Activated T-helper 1 cell treated with anti-CD3 and anti-CD28 coated beads, Interleukin-12 subunit alpha, Interleukin-12 subunit beta, Interleukin-2, Interleukin-4 antibody, amounts not matched to agents 30 ng/mL and 10 ng/mL and 1 ng/mL, durations not matched to agents 14 hours and 24 hours and 36 hours (primary cell): Measurements from ENCODE around the gene ASTN2. TPM values are rescaled to one million over a fixed set of nuclear protein-coding genes. Genes with fewer than 3 reads are reported as not detected.

Experiments used
- DNase-seq: peaks from one replicate; pipeline ENCODE4 v3.0.0; 2021; ENCODE audit warnings: low spot score
- H3K27ac Mint-ChIP-seq: one replicate; pipeline ENCODE4 v1.8.0; 2021; ENCODE audit warnings: mild to moderate bottlenecking, mixed read lengths
- H3K27me3 Mint-ChIP-seq: one replicate; pipeline ENCODE4 v1.8.0; 2022; ENCODE audit warnings: mild to moderate bottlenecking, moderate library complexity, mixed read lengths; ENCODE audit not compliant: insufficient read depth
- H3K36me3 Mint-ChIP-seq: one replicate; pipeline ENCODE4 v1.8.0; 2021; ENCODE audit warnings: low read depth, mixed read lengths
- H3K4me1 Mint-ChIP-seq: one replicate; pipeline ENCODE4 v1.8.0; 2021; ENCODE audit warnings: low read depth, mixed read lengths
- H3K4me3 Mint-ChIP-seq: one replicate; pipeline ENCODE4 v1.8.0; 2021; ENCODE audit warnings: mild to moderate bottlenecking, moderate library complexity, mixed read lengths
- H3K9me3 Mint-ChIP-seq: one replicate; pipeline ENCODE4 v1.8.0; 2021; ENCODE audit warnings: mixed read lengths
- intact Hi-C: fragments of 100-400 bp; cut with micrococcal nuclease; formaldehyde crosslinking; loops from one replicate; pipeline ENCODE4 v1.15.1; 2024
- total RNA-seq: library from RNA; stranded (reverse); gene quantifications from 2 replicates; pipeline ENCODE4 v1.2.3, GENCODE V29; 2022

ASTN2 gene
- total RNA-seq, 1 donor from 2014 or later, result 3.3 TPM

DNA sequence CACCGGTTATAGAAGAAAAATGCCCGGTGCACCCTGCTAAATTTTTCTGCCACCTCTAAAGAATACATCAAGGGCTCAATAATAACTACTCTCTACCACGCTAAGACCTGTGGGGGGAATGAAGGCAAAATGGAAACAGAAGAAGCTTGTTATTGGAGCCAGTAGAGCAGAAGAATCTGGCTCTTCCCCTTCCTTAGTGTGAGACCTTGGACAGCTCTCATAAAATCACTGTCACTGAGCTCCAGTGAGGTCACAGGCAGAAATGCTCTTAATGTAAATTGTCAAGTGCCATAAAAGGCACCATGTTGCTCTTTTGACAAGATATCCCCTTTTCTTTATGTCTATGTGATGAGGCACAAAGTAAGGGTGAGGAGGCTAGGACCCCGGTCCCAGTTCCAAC lies 74.4 kb downstream of the ASTN2 start:
- Mint-ChIP-seq H3K27ac (no peak overlapping the region), H3K36me3 (no peaks in the 10 kb centered on the region), H3K9me3 (no peaks in the 10 kb centered on the region), H3K27me3 (no peaks in the 10 kb centered on the region), H3K4me3 (no peak overlapping the region), H3K4me1 (no peaks in the 10 kb centered on the region)
- no peak for DNase-seq
- intact Hi-C loops, result no loop called here

DNA sequence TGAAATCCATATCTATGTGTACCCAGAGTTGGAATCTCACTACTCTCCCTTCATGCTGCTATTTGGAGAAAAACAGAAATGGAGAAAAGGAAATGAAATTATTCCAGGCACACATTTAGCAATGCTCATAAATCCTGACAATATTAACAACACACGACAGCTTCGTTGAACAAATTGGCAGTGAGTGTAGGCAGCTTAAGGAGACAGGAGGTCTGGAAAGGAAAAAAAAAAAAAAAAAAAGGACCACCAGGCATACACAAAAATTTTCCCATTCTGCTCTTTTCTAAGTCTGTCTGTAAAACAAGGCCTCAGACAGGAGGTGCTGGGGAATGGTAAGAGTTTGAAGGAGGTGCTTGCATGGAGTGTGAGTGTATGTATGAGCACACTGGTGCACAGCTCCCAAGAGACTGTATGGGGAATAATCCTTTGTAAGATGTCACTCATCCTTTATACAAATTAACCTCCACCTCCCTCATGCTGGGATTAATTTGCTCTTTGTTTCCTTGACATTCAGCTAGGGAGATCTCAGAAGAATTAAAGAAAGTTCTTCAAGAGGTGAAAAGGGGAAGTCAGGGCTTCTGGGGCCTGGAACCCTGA lies 78.9 kb downstream of the ASTN2 start:
- Mint-ChIP-seq H3K27me3 (no peaks in the 10 kb centered on the region), H3K4me1 (no peaks in the 10 kb centered on the region), H3K36me3 (no peaks in the 10 kb centered on the region), H3K4me3 (no peak overlapping the region), H3K9me3 (no peaks in the 10 kb centered on the region), H3K27ac (no peak overlapping the region)
- intact Hi-C loops, result no loop called here
- DNase-seq, result no peak

DNA sequence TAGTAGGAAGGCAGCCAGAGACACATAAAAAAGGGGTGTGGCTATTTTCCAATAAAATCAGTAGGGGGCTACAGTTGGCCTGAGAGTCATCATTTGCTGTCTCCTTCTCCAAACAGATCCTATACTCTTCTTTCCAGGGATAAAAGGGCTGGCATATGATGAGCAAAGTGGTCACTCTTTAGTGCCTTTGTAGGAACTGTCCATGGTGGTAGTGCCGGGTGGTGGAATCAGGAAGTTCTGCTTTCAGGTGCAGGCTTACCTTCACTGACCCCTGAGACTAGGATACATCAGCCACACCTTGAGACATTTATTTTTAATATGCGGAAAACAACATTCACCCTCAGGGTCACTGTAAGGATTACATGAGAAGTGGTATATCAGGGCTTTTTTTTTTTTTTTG lies 80.8 kb downstream of the ASTN2 start:
- intact Hi-C loops, result no loop called here
- Mint-ChIP-seq H3K9me3 (no peaks in the 10 kb centered on the region), H3K36me3 (no peaks in the 10 kb centered on the region), H3K4me1 (no peaks in the 10 kb centered on the region), H3K4me3 (no peak overlapping the region), H3K27ac (no peak overlapping the region), H3K27me3 (no peaks in the 10 kb centered on the region)
- no peak for DNase-seq

- Mint-ChIP-seq H3K36me3 (no peaks in the 10 kb centered on the region), H3K4me1 (no peaks in the 10 kb centered on the region), H3K27me3 (no peaks in the 10 kb centered on the region), H3K4me3 (no peak overlapping the region), H3K9me3 (no peaks in the 10 kb centered on the region), H3K27ac (no peak overlapping the region)
- intact Hi-C loops, result no loop called here
- DNase-seq, result no peak
Observed at GRCh38 chr9:117325831-117326230, 89.0 kb downstream of the ASTN2 start.

GRCh38 chr9:117325110-117325731 lies 89.6 kb downstream of the ASTN2 start:
- Mint-ChIP-seq H3K27ac (no peak overlapping the region), H3K4me1 (no peaks in the 10 kb centered on the region), H3K4me3 (no peak overlapping the region), H3K9me3 (no peaks in the 10 kb centered on the region), H3K36me3 (no peaks in the 10 kb centered on the region), H3K27me3 (no peaks in the 10 kb centered on the region)
- DNase-seq, result no peak
- intact Hi-C loops, result no loop called here

GRCh38 chr9:117323390-117323789 lies 91.5 kb downstream of the ASTN2 start:
- no peaks in the 10 kb centered on the region for H3K9me3 Mint-ChIP-seq
- intact Hi-C loops, result no loop called here
- H3K4me3 Mint-ChIP-seq, result no peak overlapping the region
- no peak for DNase-seq
- H3K27me3 Mint-ChIP-seq, result no peaks in the 10 kb centered on the region
- H3K27ac Mint-ChIP-seq, result no peak overlapping the region
- no peaks in the 10 kb centered on the region for H3K4me1 Mint-ChIP-seq
- no peaks in the 10 kb centered on the region for H3K36me3 Mint-ChIP-seq

DNA sequence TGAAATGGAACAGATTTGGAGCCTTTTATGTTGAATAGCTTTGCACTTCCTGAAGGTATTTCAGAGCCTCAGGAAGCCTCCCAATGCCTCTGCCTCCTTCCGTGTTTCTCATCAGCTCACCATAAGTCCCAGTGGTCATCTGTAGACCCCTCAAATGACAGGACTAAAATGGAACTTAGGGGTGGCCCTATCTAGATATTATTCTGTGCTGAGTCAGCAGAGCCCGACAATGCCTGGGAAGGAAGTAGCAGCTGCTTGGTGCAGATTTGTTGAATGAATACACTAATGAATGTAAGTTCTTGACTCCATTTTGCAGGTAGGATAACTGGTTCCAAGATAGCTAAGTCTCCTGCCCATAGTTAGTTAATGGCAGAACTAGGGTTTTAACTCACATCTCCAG lies 97.7 kb downstream of the ASTN2 start:
- Mint-ChIP-seq H3K9me3 (no peaks in the 10 kb centered on the region), H3K27ac (no peak overlapping the region), H3K4me3 (no peak overlapping the region), H3K4me1 (no peaks in the 10 kb centered on the region), H3K36me3 (no peaks in the 10 kb centered on the region), H3K27me3 (no peaks in the 10 kb centered on the region)
- intact Hi-C loops, result no loop called here
- no peak for DNase-seq

DNA sequence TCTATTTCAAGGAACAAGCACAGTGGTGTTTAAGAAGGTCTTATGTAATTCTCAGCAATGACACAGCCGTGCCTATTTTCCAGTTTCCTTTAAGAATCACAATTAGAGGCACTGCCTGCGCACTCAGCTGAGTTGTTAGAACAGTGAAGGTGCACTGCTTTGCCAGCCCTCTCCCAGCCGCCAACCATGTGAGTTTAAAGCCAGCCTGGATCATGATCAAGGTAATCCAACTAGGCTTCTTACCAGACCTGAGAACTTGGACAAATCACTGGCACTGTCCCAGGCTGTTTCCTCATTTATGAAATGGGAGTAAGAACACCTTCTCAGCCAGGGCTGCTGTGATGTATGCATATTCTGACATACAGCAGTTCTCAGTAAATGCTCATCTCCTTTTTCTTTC lies 99.6 kb downstream of the ASTN2 start:
- H3K4me1 Mint-ChIP-seq, result no peaks in the 10 kb centered on the region
- intact Hi-C loops, result no loop called here
- H3K9me3 Mint-ChIP-seq, result no peaks in the 10 kb centered on the region
- no peaks in the 10 kb centered on the region for H3K36me3 Mint-ChIP-seq
- DNase-seq, result no peak
- H3K4me3 Mint-ChIP-seq, result no peak overlapping the region
- H3K27ac Mint-ChIP-seq, result no peak overlapping the region
- no peaks in the 10 kb centered on the region for H3K27me3 Mint-ChIP-seq

GRCh38 chr9:117313989-117314388 lies 100.9 kb downstream of the ASTN2 start:
- no peaks in the 10 kb centered on the region for H3K4me1 Mint-ChIP-seq
- H3K9me3 Mint-ChIP-seq, result no peaks in the 10 kb centered on the region
- H3K36me3 Mint-ChIP-seq, result no peaks in the 10 kb centered on the region
- H3K27ac Mint-ChIP-seq, result no peak overlapping the region
- intact Hi-C loops, result no loop called here
- no peak overlapping the region for H3K4me3 Mint-ChIP-seq
- no peak for DNase-seq
- H3K27me3 Mint-ChIP-seq, result no peaks in the 10 kb centered on the region

GRCh38 chr9:117307701-117308100 lies 107.2 kb downstream of the ASTN2 start:
- no peak overlapping the region for H3K4me3 Mint-ChIP-seq
- no peaks in the 10 kb centered on the region for H3K4me1 Mint-ChIP-seq
- intact Hi-C loops, result no loop called here
- no peaks in the 10 kb centered on the region for H3K27me3 Mint-ChIP-seq
- no peaks in the 10 kb centered on the region for H3K9me3 Mint-ChIP-seq
- no peak for DNase-seq
- H3K27ac Mint-ChIP-seq, result no peak overlapping the region
- H3K36me3 Mint-ChIP-seq, result no peaks in the 10 kb centered on the region

- H3K9me3 Mint-ChIP-seq, result no peaks in the 10 kb centered on the region
- no peaks in the 10 kb centered on the region for H3K36me3 Mint-ChIP-seq
- intact Hi-C loops, result no loop called here
- DNase-seq, result no peak
- H3K4me3 Mint-ChIP-seq, result no peak overlapping the region
- H3K4me1 Mint-ChIP-seq, result no peaks in the 10 kb centered on the region
- no peaks in the 10 kb centered on the region for H3K27me3 Mint-ChIP-seq
- H3K27ac Mint-ChIP-seq, result no peak overlapping the region
Observed at GRCh38 chr9:117306032-117306431, 108.8 kb downstream of the ASTN2 start.

- no peak overlapping the region for H3K4me3 Mint-ChIP-seq
- no peak overlapping the region for H3K27ac Mint-ChIP-seq
- intact Hi-C loops, result no loop called here
- no peaks in the 10 kb centered on the region for H3K27me3 Mint-ChIP-seq
- no peak for DNase-seq
- H3K36me3 Mint-ChIP-seq, result no peaks in the 10 kb centered on the region
- no peaks in the 10 kb centered on the region for H3K9me3 Mint-ChIP-seq
- H3K4me1 Mint-ChIP-seq, result no peaks in the 10 kb centered on the region
Observed at GRCh38 chr9:117305454-117305853, 109.4 kb downstream of the ASTN2 start.

- DNase-seq, result no peak
- intact Hi-C loops, result no loop called here
- H3K4me1 Mint-ChIP-seq, result no peaks in the 10 kb centered on the region
- no peaks in the 10 kb centered on the region for H3K27me3 Mint-ChIP-seq
- H3K36me3 Mint-ChIP-seq, result no peaks in the 10 kb centered on the region
- H3K27ac Mint-ChIP-seq, result no peak overlapping the region
- no peaks in the 10 kb centered on the region for H3K9me3 Mint-ChIP-seq
- H3K4me3 Mint-ChIP-seq, result no peak overlapping the region
Observed at GRCh38 chr9:117304549-117304948, 110.3 kb downstream of the ASTN2 start.
